ENCODE results near the gene C4A. TPM values are rescaled to one million over a fixed set of nuclear protein-coding genes. Genes with fewer than 3 reads are reported as not detected.

Gene C4A
- total RNA-seq, 1 experiment from 2014 or later: 8.1 TPM

DNA sequence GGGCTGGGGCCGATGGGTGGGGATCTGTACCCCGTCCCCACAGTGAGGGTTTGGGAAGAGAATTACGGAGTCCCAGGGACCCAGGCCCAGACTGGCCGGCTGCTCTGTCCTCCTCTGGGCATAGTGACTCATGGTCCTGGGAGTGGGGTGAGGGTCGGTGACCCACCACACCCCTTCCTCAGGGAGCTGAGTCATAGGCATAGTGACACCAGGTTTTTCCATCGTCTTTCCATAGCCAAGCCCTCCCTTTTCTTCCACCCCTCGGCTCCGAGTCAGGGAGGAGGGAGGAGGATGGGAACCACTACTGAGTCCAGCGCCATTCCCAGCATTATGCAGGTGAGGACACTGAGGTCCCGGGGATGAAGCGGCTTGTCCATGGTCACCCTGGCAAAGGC is 65.2 kb downstream of the C4A start:
- Histone ChIP-seq H3K27ac (ENCODE audit: low read length) (no peak overlapping the region), H3K4me1 (ENCODE audit: control insufficient read depth, insufficient read depth, low read length) (no peaks in the 10 kb centered on the region), H3K27me3 (ENCODE audit: control insufficient read depth, insufficient read depth, low read length) (no peaks in the 10 kb centered on the region), H3K36me3 (ENCODE audit: control insufficient read depth, insufficient read depth, low read length) (no peaks in the 10 kb centered on the region), H3K4me3 (ENCODE audit: low read depth in 2 of 2, low read length in 2 of 2) (no peak overlapping the region), H3K9me3 (ENCODE audit: control insufficient read depth, insufficient read depth, low read depth, low read length) (no peaks in the 10 kb centered on the region)
- CTCF ChIA-PET: no interaction called here
- ATAC-seq (no peak), DNase-seq (ENCODE audit: low read depth, low spot score) (no peak)
- no TSS peak for BruUV-seq (replicated peaks)
- TF ChIP-seq, protein P1, sequence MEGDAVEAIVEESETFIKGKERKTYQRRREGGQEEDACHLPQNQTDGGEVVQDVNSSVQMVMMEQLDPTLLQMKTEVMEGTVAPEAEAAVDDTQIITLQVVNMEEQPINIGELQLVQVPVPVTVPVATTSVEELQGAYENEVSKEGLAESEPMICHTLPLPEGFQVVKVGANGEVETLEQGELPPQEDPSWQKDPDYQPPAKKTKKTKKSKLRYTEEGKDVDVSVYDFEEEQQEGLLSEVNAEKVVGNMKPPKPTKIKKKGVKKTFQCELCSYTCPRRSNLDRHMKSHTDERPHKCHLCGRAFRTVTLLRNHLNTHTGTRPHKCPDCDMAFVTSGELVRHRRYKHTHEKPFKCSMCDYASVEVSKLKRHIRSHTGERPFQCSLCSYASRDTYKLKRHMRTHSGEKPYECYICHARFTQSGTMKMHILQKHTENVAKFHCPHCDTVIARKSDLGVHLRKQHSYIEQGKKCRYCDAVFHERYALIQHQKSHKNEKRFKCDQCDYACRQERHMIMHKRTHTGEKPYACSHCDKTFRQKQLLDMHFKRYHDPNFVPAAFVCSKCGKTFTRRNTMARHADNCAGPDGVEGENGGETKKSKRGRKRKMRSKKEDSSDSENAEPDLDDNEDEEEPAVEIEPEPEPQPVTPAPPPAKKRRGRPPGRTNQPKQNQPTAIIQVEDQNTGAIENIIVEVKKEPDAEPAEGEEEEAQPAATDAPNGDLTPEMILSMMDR (IDR thresholded peaks at IDR 0.05): no peak
- TF ChIP-seq, protein P2, sequence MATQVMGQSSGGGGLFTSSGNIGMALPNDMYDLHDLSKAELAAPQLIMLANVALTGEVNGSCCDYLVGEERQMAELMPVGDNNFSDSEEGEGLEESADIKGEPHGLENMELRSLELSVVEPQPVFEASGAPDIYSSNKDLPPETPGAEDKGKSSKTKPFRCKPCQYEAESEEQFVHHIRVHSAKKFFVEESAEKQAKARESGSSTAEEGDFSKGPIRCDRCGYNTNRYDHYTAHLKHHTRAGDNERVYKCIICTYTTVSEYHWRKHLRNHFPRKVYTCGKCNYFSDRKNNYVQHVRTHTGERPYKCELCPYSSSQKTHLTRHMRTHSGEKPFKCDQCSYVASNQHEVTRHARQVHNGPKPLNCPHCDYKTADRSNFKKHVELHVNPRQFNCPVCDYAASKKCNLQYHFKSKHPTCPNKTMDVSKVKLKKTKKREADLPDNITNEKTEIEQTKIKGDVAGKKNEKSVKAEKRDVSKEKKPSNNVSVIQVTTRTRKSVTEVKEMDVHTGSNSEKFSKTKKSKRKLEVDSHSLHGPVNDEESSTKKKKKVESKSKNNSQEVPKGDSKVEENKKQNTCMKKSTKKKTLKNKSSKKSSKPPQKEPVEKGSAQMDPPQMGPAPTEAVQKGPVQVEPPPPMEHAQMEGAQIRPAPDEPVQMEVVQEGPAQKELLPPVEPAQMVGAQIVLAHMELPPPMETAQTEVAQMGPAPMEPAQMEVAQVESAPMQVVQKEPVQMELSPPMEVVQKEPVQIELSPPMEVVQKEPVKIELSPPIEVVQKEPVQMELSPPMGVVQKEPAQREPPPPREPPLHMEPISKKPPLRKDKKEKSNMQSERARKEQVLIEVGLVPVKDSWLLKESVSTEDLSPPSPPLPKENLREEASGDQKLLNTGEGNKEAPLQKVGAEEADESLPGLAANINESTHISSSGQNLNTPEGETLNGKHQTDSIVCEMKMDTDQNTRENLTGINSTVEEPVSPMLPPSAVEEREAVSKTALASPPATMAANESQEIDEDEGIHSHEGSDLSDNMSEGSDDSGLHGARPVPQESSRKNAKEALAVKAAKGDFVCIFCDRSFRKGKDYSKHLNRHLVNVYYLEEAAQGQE (IDR thresholded peaks at IDR 0.05; ENCODE audit: insufficient read depth in 1 of 2, low read depth in 2 of 2, low read length in 1 of 2): no peak
- no peak for TF ChIP-seq TCF7L2 (IDR thresholded peaks at IDR 0.05; ENCODE audit: low read depth, low read length)
- no peak for TF ChIP-seq POLR2AphosphoS5 (IDR thresholded peaks at IDR 0.05; ENCODE audit: low read depth, low read length)
- TF ChIP-seq SIN3A (IDR thresholded peaks at IDR 0.05; ENCODE audit: borderline replicate concordance, insufficient read depth, low read depth, low read length): no peak
- POLR2A ChIA-PET: no interaction called here
- in situ Hi-C loops (cut with HindIII; ENCODE audit: low pct_unique_long_range_greater_than_20kb, low sequenced_read_pairs) (no loop called here), intact Hi-C loops (cut with micrococcal nuclease; ENCODE audit: unreplicated experiment) (no loop called here)

DNA sequence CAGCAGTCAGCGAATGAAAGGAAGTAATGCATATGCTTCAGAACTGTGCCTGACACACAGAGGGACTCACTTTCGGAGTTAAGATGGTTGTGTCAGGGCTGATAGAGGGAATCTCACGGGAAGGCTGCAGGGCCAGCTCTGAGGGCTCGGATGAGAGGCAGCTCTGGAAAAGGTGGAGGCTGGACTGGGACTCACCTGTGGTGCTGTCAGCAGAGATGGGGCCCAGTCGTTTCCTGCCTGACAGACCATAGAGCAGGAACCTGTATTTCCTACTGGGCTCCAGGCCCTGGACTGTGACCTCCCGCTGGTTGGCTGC is 65.6 kb downstream of the C4A start:
- ChIA-PET POLR2A (no interaction called here), CTCF (interaction anchor here (0.6 to 0.8 kb wide), 2 partner anchors 24 to 1500 kb away, joined by 4 read pairs; no protein-coding TSS in a partner anchor)
- intact Hi-C loops (cut with micrococcal nuclease; ENCODE audit: unreplicated experiment): no loop called here
- Histone ChIP-seq H3K27ac (ENCODE audit: low read length) (no peak overlapping the region), H3K4me1 (ENCODE audit: control insufficient read depth, insufficient read depth, low read length) (no peaks in the 10 kb centered on the region), H3K27me3 (ENCODE audit: control insufficient read depth, insufficient read depth, low read length) (no peaks in the 10 kb centered on the region), H3K36me3 (ENCODE audit: control insufficient read depth, insufficient read depth, low read length) (no peaks in the 10 kb centered on the region), H3K4me3 (ENCODE audit: low read depth in 2 of 2, low read length in 2 of 2) (no peak overlapping the region), H3K9me3 (ENCODE audit: control insufficient read depth, insufficient read depth, low read depth, low read length) (no peaks in the 10 kb centered on the region)
- in situ Hi-C loops (cut with HindIII; ENCODE audit: low pct_unique_long_range_greater_than_20kb, low sequenced_read_pairs): no loop called here
- DNase-seq (ENCODE audit: low read depth, low spot score) (no peak), ATAC-seq (no peak)
- no peak for TF ChIP-seq POLR2AphosphoS5 (IDR thresholded peaks at IDR 0.05; ENCODE audit: low read depth, low read length)
- TF ChIP-seq, protein P1 (IDR thresholded peaks at IDR 0.05): no peak
- TF ChIP-seq SIN3A (IDR thresholded peaks at IDR 0.05; ENCODE audit: borderline replicate concordance, insufficient read depth, low read depth, low read length): no peak
- no peak for TF ChIP-seq TCF7L2 (IDR thresholded peaks at IDR 0.05; ENCODE audit: low read depth, low read length)
- TF ChIP-seq, protein P2 (IDR thresholded peaks at IDR 0.05; ENCODE audit: insufficient read depth in 1 of 2, low read depth in 2 of 2, low read length in 1 of 2): no peak
- no TSS peak for BruUV-seq (replicated peaks)
